Astrocyte (in vitro differentiated cells and primary cell): ENCODE measurements around the gene DNAJC8. TPM values are rescaled to one million over a fixed set of nuclear protein-coding genes. Genes with fewer than 3 reads are reported as not detected.
A peak's percentile ranks its signal among the peaks of the same experiment; 100 is the strongest.

ENCODE experiments used
- DNase-seq: peaks from one replicate; pipeline ENCODE4 v3.0.0-alpha.2; 2010; ENCODE audit warnings: low read depth
- FAIRE-seq: peaks from 2 replicates; lab custom pipeline; 2011; peaks lifted over from hg19 to GRCh38; lab: Jason Lieb, UNC
- H2AFZ ChIP-seq: 2 replicates; pipeline ENCODE4 v1.6.0; 2012; ENCODE audit warnings: low read depth, low read length, inconsistent platforms
- H3K27ac ChIP-seq: 2 replicates; pipeline ENCODE4 v1.5.1; 2011; ENCODE audit warnings: low read depth, low read length, inconsistent platforms
- H3K27me3 ChIP-seq: 2 replicates; pipeline ENCODE4 v1.6.0; 2011; ENCODE audit warnings: low read length, inconsistent platforms; ENCODE audit not compliant: insufficient read depth
- H3K36me3 ChIP-seq: 2 replicates; pipeline ENCODE4 v1.5.1; 2011; ENCODE audit warnings: low read length, inconsistent platforms; ENCODE audit not compliant: insufficient read depth
- H3K4me1 ChIP-seq: 2 replicates; pipeline ENCODE4 v1.5.1; 2011; ENCODE audit warnings: low read length, inconsistent platforms; ENCODE audit not compliant: insufficient read depth
- H3K4me2 ChIP-seq: 2 replicates; pipeline ENCODE4 v1.6.0; 2012; ENCODE audit warnings: low read length, inconsistent platforms
- H3K4me3 ChIP-seq: 2 replicates; pipeline ENCODE4 v1.5.1; 2011; ENCODE audit warnings: low read depth, mild to moderate bottlenecking, low read length, inconsistent platforms; ENCODE audit not compliant: insufficient read depth
- H3K79me2 ChIP-seq: 2 replicates; pipeline ENCODE4 v1.6.0; 2012; ENCODE audit warnings: mild to moderate bottlenecking, low read length, inconsistent platforms; ENCODE audit not compliant: insufficient read depth
- H3K9ac ChIP-seq: 2 replicates; pipeline ENCODE4 v1.6.0; 2012; ENCODE audit warnings: mild to moderate bottlenecking, low read length, inconsistent platforms
- H3K9me3 ChIP-seq: 2 replicates; pipeline ENCODE4 v1.5.1; 2012; ENCODE audit warnings: low read depth, mild to moderate bottlenecking, low read length, inconsistent platforms; ENCODE audit not compliant: insufficient read depth
- H4K20me1 ChIP-seq: 2 replicates; pipeline ENCODE4 v1.6.0; 2012; ENCODE audit warnings: low read length, inconsistent platforms; ENCODE audit not compliant: insufficient read depth
- H3K27ac Mint-ChIP-seq: one replicate; pipeline ENCODE4 v1.8.0; 2021; ENCODE audit warnings: mild to moderate bottlenecking, mixed read lengths; ENCODE audit not compliant: unreplicated experiment
- H3K27me3 Mint-ChIP-seq: one replicate; pipeline ENCODE4 v1.8.0; 2021; ENCODE audit warnings: low read depth, mixed read lengths; ENCODE audit not compliant: unreplicated experiment
- H3K36me3 Mint-ChIP-seq: one replicate; pipeline ENCODE4 v1.8.0; 2021; ENCODE audit warnings: low read depth, mixed read lengths; ENCODE audit not compliant: unreplicated experiment
- H3K4me1 Mint-ChIP-seq: one replicate; pipeline ENCODE4 v1.8.0; 2021; ENCODE audit warnings: low read depth, mixed read lengths; ENCODE audit not compliant: unreplicated experiment
- H3K4me3 Mint-ChIP-seq: one replicate; pipeline ENCODE4 v1.8.0; 2021; ENCODE audit warnings: mild to moderate bottlenecking, moderate library complexity, mixed read lengths; ENCODE audit not compliant: unreplicated experiment
- H3K9me3 Mint-ChIP-seq: one replicate; pipeline ENCODE4 v1.8.0; 2021; ENCODE audit warnings: mild to moderate bottlenecking, mixed read lengths; ENCODE audit not compliant: unreplicated experiment
- EZH2 ChIP-seq: IDR thresholded peaks from 2 replicates; pipeline ENCODE4 v1.6.1; 2012; ENCODE audit warnings: mild to moderate bottlenecking, low read length, inconsistent platforms; ENCODE audit not compliant: insufficient read depth
- total RNA-seq: library from RNA; stranded (reverse); gene quantifications from 2 replicates; pipeline ENCODE4 v1.2.1, GENCODE V29; 2021
- TF ChIP-seq, protein P1 (sequence below): IDR thresholded peaks from 2 replicates; pipeline ENCODE4 v1.5.1; 2011; ENCODE audit warnings: low read depth, mild to moderate bottlenecking, inconsistent platforms, low read length, moderate library complexity; ENCODE audit not compliant: insufficient read depth

Gene DNAJC8
- total RNA-seq, 1 donor from 2014 or later: 91.3 TPM

DNA sequence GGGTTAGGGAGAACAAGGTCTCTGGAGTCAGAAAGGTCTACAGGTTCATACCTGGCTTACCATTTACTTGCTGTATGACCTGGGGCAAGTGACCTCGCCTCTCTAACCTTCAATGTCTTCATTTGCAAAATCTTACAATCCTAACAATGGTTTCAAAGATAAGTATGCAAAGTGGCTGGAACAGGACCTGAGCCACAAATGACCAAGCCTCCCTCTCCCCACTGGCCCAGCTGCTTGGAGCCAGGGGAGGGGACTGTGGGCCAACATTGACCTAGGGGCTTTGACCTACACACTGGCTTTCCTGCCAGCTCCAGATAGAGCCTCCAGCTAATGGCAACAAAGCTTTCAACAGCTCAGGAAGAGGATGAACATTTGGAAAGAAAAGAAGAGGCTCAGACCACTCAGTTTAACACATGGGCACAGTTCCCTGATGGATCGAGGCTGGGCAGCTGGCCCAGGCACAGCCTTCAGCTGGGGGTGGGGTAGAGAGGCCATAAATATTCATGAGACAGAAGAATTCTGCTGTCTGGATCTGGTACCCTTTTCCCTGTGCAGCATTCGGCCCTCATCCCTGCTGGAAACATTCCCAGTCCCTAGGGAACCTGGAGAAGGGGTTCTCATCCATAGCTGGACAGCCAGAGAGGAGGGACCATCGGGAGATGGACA, 69.2 kb downstream of the DNAJC8 start:
- Mint-ChIP-seq H3K4me3 (no peak overlapping the region), H3K36me3 (no peaks in the 10 kb centered on the region), H3K9me3 (peaks cover 4% of the 10 kb centered on the region), H3K27me3 (no peaks in the 10 kb centered on the region), H3K27ac (no peak overlapping the region), H3K4me1 (peaks cover 6% of the 10 kb centered on the region)
- Histone ChIP-seq H3K9ac (no peak overlapping the region), H3K36me3 (no peaks in the 10 kb centered on the region), H2AFZ (no peak overlapping the region), H3K4me1 (peaks cover 8% of the 10 kb centered on the region), H3K79me2 (no peaks in the 10 kb centered on the region), H3K4me2 (no peak overlapping the region), H3K27me3 (no peaks in the 10 kb centered on the region), H3K4me3 (no peak overlapping the region), H3K9me3 (no peaks in the 10 kb centered on the region), H3K27ac (no peak overlapping the region), H4K20me1 (no peaks in the 10 kb centered on the region)
- FAIRE-seq: no peak
- TF ChIP-seq EZH2: no peak
- TF ChIP-seq, protein P1, sequence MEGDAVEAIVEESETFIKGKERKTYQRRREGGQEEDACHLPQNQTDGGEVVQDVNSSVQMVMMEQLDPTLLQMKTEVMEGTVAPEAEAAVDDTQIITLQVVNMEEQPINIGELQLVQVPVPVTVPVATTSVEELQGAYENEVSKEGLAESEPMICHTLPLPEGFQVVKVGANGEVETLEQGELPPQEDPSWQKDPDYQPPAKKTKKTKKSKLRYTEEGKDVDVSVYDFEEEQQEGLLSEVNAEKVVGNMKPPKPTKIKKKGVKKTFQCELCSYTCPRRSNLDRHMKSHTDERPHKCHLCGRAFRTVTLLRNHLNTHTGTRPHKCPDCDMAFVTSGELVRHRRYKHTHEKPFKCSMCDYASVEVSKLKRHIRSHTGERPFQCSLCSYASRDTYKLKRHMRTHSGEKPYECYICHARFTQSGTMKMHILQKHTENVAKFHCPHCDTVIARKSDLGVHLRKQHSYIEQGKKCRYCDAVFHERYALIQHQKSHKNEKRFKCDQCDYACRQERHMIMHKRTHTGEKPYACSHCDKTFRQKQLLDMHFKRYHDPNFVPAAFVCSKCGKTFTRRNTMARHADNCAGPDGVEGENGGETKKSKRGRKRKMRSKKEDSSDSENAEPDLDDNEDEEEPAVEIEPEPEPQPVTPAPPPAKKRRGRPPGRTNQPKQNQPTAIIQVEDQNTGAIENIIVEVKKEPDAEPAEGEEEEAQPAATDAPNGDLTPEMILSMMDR: no peak
- DNase-seq: peak; percentile 36

GRCh38 chr1:28162151-28162550, 70.7 kb downstream of the DNAJC8 start:
- Mint-ChIP-seq H3K9me3 (peaks cover 3% of the 10 kb centered on the region), H3K27ac (no peak overlapping the region), H3K36me3 (no peaks in the 10 kb centered on the region), H3K4me3 (no peak overlapping the region), H3K4me1 (peaks cover 6% of the 10 kb centered on the region), H3K27me3 (no peaks in the 10 kb centered on the region)
- H3K27me3 ChIP-seq: no peaks in the 10 kb centered on the region
- peaks cover 8% of the 10 kb centered on the region for H3K4me1 ChIP-seq
- no peak overlapping the region for H3K4me2 ChIP-seq
- H3K27ac ChIP-seq: no peak overlapping the region
- H3K79me2 ChIP-seq: no peaks in the 10 kb centered on the region
- no peak overlapping the region for H3K4me3 ChIP-seq
- no peak overlapping the region for H3K9ac ChIP-seq
- H3K9me3 ChIP-seq: no peaks in the 10 kb centered on the region
- TF ChIP-seq, protein P1: no peak
- TF ChIP-seq EZH2: no peak
- no peak overlapping the region for H2AFZ ChIP-seq
- H3K36me3 ChIP-seq: no peaks in the 10 kb centered on the region
- no peaks in the 10 kb centered on the region for H4K20me1 ChIP-seq
- no peak for FAIRE-seq
- no peak for DNase-seq

GRCh38 chr1:28161751-28162150, 71.1 kb downstream of the DNAJC8 start:
- H3K4me1 Mint-ChIP-seq: peaks cover 6% of the 10 kb centered on the region
- no peaks in the 10 kb centered on the region for H3K27me3 ChIP-seq

More at GRCh38 chr1:28161751-28162150, 71.1 kb downstream of the DNAJC8 start:
- Histone ChIP-seq H3K4me1 (peaks cover 8% of the 10 kb centered on the region), H3K9me3 (no peaks in the 10 kb centered on the region), H3K27ac (no peak overlapping the region), H3K4me2 (no peak overlapping the region), H3K36me3 (no peaks in the 10 kb centered on the region), H3K4me3 (no peak overlapping the region), H4K20me1 (no peaks in the 10 kb centered on the region), H2AFZ (no peak overlapping the region), H3K79me2 (no peaks in the 10 kb centered on the region), H3K9ac (no peak overlapping the region)
- no peaks in the 10 kb centered on the region for H3K36me3 Mint-ChIP-seq
- FAIRE-seq: no peak
- H3K9me3 Mint-ChIP-seq: peaks cover 2% of the 10 kb centered on the region
- no peaks in the 10 kb centered on the region for H3K27me3 Mint-ChIP-seq
- H3K4me3 Mint-ChIP-seq: no peak overlapping the region
- H3K27ac Mint-ChIP-seq: no peak overlapping the region
- TF ChIP-seq, protein P1: no peak
- TF ChIP-seq EZH2: no peak
- DNase-seq: no peak
